Activated naive CD4-positive, alpha-beta T cell treated with anti-CD3 and anti-CD28 coated beads, Interleukin-2, amount 10 ng/mL, durations not matched to agents 7 days and 5 days (primary cell): ENCODE measurements around the gene C8G.

Source experiments
- CTCF ChIA-PET: fragments of 350-600 bp; sonication (Branson Sonifier 250); formaldehyde crosslinking; loops from one replicate; lab custom pipeline; 2021; ENCODE audit warnings: antibody characterized with exemption; lab: Charles Lee
- DNase-seq: peaks from one replicate; pipeline ENCODE4 v3.0.0-alpha.2; 2020
- H3K27ac Mint-ChIP-seq: one replicate; pipeline ENCODE4 v1.8.0; 2021; ENCODE audit warnings: mild to moderate bottlenecking, moderate library complexity, mixed read lengths
- H3K27me3 Mint-ChIP-seq: one replicate; pipeline ENCODE4 v1.8.0; 2021; ENCODE audit warnings: mild to moderate bottlenecking, mixed read lengths
- H3K36me3 Mint-ChIP-seq: one replicate; pipeline ENCODE4 v1.8.0; 2021; ENCODE audit warnings: mixed read lengths
- H3K4me1 Mint-ChIP-seq: one replicate; pipeline ENCODE4 v1.8.0; 2021; ENCODE audit warnings: mixed read lengths
- H3K4me3 Mint-ChIP-seq: one replicate; pipeline ENCODE4 v1.8.0; 2021; ENCODE audit warnings: mild to moderate bottlenecking, moderate library complexity, mixed read lengths
- H3K9me3 Mint-ChIP-seq: one replicate; pipeline ENCODE4 v1.8.0; 2021; ENCODE audit warnings: mixed read lengths

Gene C8G

DNA sequence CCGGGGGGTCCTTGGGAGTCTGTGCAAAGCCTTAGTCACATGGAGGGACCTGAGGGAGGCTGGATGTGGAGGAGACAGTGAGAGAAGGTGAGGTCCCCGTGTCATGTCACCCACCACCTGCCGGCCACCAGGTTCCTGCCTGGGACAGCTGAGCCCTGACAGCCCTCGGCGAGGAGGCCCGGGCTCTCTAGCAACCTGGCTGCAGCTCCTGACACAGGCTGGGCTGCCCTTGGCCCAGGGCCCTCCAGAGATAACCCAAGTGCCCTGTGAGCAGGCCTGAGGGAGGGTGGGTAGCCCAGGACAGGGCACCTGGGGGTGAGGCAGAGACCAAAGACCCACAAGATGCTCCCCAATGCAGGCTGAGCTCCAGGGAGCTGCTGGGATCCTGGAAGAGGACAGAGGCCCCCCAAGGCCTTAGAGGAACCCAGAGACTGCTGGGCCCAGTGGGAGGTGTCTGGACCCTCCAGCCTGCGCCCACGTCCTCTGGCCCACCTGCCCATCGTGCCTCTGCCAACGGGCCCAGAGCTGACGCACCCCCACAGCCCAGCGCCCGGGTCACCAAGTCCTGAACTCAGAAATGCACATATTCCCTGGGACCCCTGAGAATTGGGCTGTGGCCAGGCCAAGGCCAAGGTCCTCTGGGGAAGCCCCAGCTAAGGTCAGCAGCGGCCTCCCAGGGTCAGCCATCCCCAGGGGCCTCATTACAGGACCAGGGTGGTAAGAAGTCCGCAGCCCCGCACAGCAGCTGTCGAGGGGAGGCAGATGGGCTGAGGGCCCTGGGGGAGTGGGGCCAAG is 23.5 kb downstream of the C8G start:
- H3K27me3 Mint-ChIP-seq, result peaks cover 26% of the 10 kb centered on the region
- H3K9me3 Mint-ChIP-seq, result no peaks in the 10 kb centered on the region
- CTCF ChIA-PET, result interaction anchor here (0.8 to 1.0 kb wide), 2 partner anchors 18 to 126 kb away, joined by 3 read pairs; partner anchors contain the start of gene AJM1
- H3K4me3 Mint-ChIP-seq, result no peak overlapping the region
- no peaks in the 10 kb centered on the region for H3K36me3 Mint-ChIP-seq
- H3K27ac Mint-ChIP-seq, result no peak overlapping the region
- no peak for DNase-seq
- H3K4me1 Mint-ChIP-seq, result peaks cover 22% of the 10 kb centered on the region

- Mint-ChIP-seq H3K27ac (no peak overlapping the region), H3K27me3 (peaks cover 30% of the 10 kb centered on the region), H3K4me1 (peaks cover 25% of the 10 kb centered on the region), H3K4me3 (no peak overlapping the region), H3K36me3 (no peaks in the 10 kb centered on the region), H3K9me3 (no peaks in the 10 kb centered on the region)
- DNase-seq, result no peak
- CTCF ChIA-PET, result interaction anchor here (0.8 to 1.0 kb wide), 2 partner anchors 18 to 127 kb away, joined by 3 read pairs; partner anchors contain the start of gene AJM1
Observed at GRCh38 chr9:136969150-136969549, 24.1 kb downstream of the C8G start.

DNA sequence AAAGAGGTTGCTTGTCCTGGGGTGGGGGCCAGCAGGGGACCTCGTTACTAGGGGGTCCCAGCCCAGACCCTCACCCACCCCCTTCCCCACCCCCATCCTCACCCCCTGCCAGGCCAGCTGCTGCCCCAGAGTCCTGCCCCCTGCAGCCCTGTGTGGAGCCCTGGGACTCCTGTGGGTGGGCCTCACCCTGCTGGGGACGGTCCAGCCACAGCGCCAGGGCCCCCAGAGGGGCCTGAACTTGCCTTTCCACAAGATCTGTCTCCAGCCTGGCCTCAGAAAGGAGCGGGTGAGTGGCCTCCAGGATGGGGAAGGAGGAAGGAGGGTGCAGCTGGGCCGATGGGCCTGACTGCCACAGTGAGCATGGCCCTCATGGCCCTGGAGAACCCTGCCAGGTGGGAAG is 24.7 kb downstream of the C8G start:
- H3K4me1 Mint-ChIP-seq, result peaks cover 25% of the 10 kb centered on the region
- no peaks in the 10 kb centered on the region for H3K36me3 Mint-ChIP-seq
- no peaks in the 10 kb centered on the region for H3K9me3 Mint-ChIP-seq
- peaks cover 24% of the 10 kb centered on the region for H3K27me3 Mint-ChIP-seq
- no peak overlapping the region for H3K27ac Mint-ChIP-seq
- no peak for DNase-seq
- CTCF ChIA-PET, result interaction anchor here (1.0 to 1.1 kb wide), 2 partner anchors 19 to 59 kb away, joined by 3 to 4 read pairs; no protein-coding TSS in a partner anchor
- H3K4me3 Mint-ChIP-seq, result no peak overlapping the region

DNA sequence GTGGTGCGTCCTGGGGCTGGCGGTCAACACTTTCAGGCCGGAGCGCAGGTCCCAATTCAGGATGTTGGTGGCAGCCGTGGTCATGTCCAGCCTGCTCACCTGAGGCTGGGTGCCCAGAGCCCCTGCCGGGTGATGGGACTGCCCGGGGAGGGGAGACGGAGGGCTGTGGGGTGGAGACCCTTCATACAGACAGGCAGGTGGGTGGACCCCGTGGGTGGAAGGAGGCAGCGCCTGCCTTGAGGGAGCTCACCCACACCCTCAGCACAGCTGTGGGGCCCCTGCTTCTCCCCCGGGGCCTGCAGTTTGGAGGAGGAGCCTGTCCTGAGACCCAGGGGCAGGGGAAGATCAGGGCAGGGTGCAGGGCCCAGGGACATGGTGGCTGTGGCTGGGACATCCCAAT is 25.3 kb downstream of the C8G start:
- H3K27me3 Mint-ChIP-seq, result peaks cover 27% of the 10 kb centered on the region
- H3K27ac Mint-ChIP-seq, result no peak overlapping the region
- no peaks in the 10 kb centered on the region for H3K9me3 Mint-ChIP-seq
- H3K4me1 Mint-ChIP-seq, result peaks cover 27% of the 10 kb centered on the region
- no peaks in the 10 kb centered on the region for H3K36me3 Mint-ChIP-seq
- no peak for DNase-seq
- CTCF ChIA-PET, result interaction anchor here (0.7 to 1.1 kb wide), 2 partner anchors 11 to 59 kb away, joined by 3 to 4 read pairs; no protein-coding TSS in a partner anchor
- no peak overlapping the region for H3K4me3 Mint-ChIP-seq

DNA sequence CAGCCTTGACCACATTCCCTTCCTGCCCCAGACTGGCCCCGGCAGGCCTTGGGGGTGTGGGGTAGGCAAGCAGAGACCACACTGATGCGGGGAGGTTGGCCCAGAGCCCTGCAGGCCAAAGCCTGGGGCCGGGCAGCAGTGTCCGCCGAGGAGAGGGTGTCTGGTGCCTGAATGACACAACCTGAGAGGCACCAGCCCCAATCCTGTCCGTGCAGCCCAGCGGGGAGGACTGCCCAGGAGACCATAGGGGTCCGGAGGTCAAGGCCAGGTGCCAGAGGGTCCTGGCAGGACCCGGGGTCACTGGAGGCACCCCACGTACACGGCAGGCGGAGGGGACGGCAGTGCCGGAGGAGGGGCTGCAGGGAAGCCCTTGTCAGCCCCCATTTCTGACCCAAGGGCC is 26.7 kb downstream of the C8G start:
- Mint-ChIP-seq H3K9me3 (no peaks in the 10 kb centered on the region), H3K27ac (no peak overlapping the region), H3K4me1 (peaks cover 26% of the 10 kb centered on the region), H3K27me3 (peaks cover 29% of the 10 kb centered on the region), H3K4me3 (no peak overlapping the region), H3K36me3 (no peaks in the 10 kb centered on the region)
- CTCF ChIA-PET, result no interaction called here
- no peak for DNase-seq

DNA sequence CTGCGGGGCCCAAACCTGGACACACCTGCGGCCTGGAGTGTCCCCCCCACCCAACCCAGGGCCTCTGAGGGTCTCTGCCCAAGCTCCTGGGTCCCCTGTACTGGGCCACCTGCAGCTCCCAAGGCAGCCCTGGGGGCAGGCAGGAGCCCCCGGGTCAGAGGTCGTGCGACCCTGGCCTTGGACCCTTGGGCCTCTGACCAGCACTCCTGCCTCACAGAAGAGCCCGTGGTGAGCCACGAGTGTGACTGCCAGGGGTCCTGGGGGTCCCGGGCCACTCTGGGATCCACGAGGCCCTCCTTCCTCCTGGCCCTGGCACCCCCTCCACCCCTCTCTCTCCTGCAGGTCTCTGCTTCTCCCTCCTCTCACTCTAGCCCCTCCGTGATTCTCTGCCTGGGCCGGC is 27.3 kb downstream of the C8G start:
- DNase-seq, result no peak
- no peaks in the 10 kb centered on the region for H3K9me3 Mint-ChIP-seq
- CTCF ChIA-PET, result no interaction called here
- H3K27ac Mint-ChIP-seq, result no peak overlapping the region
- H3K36me3 Mint-ChIP-seq, result no peaks in the 10 kb centered on the region
- peaks cover 26% of the 10 kb centered on the region for H3K4me1 Mint-ChIP-seq
- H3K4me3 Mint-ChIP-seq, result no peak overlapping the region
- peaks cover 35% of the 10 kb centered on the region for H3K27me3 Mint-ChIP-seq

GRCh38 chr9:136972743-136973142 is 27.7 kb downstream of the C8G start:
- no peak for DNase-seq

DNA sequence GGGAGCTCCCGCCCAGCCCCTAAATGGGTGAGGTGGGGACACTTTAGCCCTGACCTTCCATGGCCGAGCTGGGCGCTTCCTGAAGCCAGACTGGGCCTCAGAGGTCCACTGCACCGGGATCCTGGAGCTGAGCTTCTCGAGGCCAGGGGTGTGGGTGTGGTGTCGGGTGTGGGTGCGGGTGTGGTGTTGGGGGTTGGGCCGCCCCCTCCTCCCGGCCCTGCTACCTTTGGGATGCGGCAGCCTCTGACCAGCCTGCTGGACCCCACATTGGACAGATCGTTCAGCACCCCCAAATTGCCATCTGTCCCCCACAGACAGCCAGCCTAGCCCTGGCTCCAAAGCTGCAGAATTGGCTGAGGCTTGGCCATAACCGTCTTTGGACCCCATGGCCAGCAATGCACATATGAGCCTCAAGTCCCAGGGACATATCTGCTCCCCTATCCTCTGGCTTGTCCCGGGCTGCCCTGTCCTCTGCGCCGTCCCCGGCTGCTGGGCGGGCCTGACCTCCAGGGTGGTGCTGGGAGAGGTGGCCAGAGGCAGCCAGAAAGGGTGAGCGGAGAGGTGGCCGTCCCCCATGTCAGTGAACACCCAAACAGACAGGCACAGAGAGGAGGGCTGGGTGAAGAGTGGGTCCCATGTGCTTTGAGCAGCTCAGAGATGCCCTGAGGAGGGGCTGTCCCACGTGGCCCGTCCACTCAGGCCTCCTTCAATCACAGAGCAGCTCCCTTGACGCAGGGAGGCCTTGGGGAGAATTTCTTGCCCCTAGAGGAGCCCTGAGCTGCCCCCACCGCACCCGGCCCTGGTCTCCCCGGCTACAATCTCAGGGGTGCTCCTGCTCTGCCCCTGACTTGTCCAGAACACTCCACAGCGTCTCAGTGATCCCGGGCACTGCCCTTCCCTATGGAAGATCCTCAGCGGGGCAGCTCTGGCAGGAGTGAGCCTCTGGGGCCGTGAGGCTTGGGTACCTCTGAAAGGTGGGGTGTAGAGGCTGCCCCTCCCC is 28.9 kb downstream of the C8G start:
- Mint-ChIP-seq H3K4me1 (peaks cover 26% of the 10 kb centered on the region), H3K27me3 (peaks cover 41% of the 10 kb centered on the region), H3K27ac (no peak overlapping the region), H3K36me3 (no peaks in the 10 kb centered on the region), H3K4me3 (no peak overlapping the region), H3K9me3 (no peaks in the 10 kb centered on the region)
- CTCF ChIA-PET, result interaction anchor here (1.3 to 3.4 kb wide), 4 partner anchors 15 to 62 kb away, joined by 3 to 25 read pairs (median 4); partner anchors contain the start of gene ABCA2
- no peak for DNase-seq

More at GRCh38 chr9:136972743-136973142, 27.7 kb downstream of the C8G start:
- Mint-ChIP-seq H3K9me3 (no peaks in the 10 kb centered on the region), H3K27ac (no peak overlapping the region), H3K4me3 (no peak overlapping the region), H3K4me1 (peaks cover 26% of the 10 kb centered on the region), H3K27me3 (peaks cover 39% of the 10 kb centered on the region), H3K36me3 (no peaks in the 10 kb centered on the region)
- CTCF ChIA-PET, result no interaction called here

GRCh38 chr9:136974817-136975535 is 29.9 kb downstream of the C8G start:
- CTCF ChIA-PET, result interaction anchor here (0.7 to 3.4 kb wide), 6 partner anchors 16 to 61 kb away, joined by 3 to 25 read pairs (median 3); partner anchors contain the start of genes ABCA2 and PAXX
- Mint-ChIP-seq H3K9me3 (no peaks in the 10 kb centered on the region), H3K4me3 (peak overlapping the region; percentile 58), H3K27me3 (peaks cover 46% of the 10 kb centered on the region), H3K27ac (peak overlapping the region; percentile 73), H3K4me1 (peaks cover 26% of the 10 kb centered on the region), H3K36me3 (no peaks in the 10 kb centered on the region)
- DNase-seq, result peak; percentile 45

DNA sequence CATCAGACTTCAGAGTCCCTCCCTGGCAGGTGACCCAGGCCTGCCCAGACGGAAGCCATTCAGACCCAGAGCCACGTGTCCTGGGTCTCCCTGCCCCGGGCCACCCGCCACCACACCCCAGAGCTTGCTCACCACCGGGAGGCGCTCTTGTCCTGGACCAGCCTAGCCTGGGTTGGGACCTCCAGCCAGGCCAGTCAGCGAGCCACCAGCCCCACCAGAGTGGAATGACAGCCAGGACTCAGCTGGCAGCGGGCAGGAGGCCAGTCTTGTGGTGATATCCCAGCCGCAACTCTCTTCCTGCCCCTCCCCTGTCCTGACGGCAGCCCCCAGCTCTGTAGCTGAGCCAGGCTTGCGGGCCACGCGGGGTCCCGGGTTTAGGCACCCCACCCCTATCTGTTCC is 30.6 kb downstream of the C8G start:
- DNase-seq, result peak; percentile 59
- Mint-ChIP-seq H3K27me3 (peaks cover 51% of the 10 kb centered on the region), H3K9me3 (no peaks in the 10 kb centered on the region), H3K36me3 (no peaks in the 10 kb centered on the region), H3K27ac (peak overlapping the region; percentile 73), H3K4me3 (peak overlapping the region; percentile 58), H3K4me1 (peaks cover 26% of the 10 kb centered on the region)
- CTCF ChIA-PET, result interaction anchor here (0.7 to 3.4 kb wide), 7 partner anchors 10 to 60 kb away, joined by 3 to 25 read pairs (median 3); partner anchors contain the start of gene PAXX

GRCh38 chr9:136977223-136977622 is 32.2 kb downstream of the C8G start, which contains the start of gene PTGDS:
Gene PTGDS (plus strand): TSS chr9:136977504. CDS start chr9:136977579, 75 bp downstream.
- Mint-ChIP-seq H3K4me3 (peak within 1 kb of the TSS; percentile 44), H3K9me3 (no peaks in the 10 kb centered on the region), H3K27ac (peak within 1 kb of the TSS; percentile 11), H3K27me3 (peaks cover 65% of the 10 kb centered on the region), H3K36me3 (no peaks in the 10 kb centered on the region), H3K4me1 (peaks cover 26% of the 10 kb centered on the region)
- no peak for DNase-seq
- CTCF ChIA-PET, result no interaction called here

DNA sequence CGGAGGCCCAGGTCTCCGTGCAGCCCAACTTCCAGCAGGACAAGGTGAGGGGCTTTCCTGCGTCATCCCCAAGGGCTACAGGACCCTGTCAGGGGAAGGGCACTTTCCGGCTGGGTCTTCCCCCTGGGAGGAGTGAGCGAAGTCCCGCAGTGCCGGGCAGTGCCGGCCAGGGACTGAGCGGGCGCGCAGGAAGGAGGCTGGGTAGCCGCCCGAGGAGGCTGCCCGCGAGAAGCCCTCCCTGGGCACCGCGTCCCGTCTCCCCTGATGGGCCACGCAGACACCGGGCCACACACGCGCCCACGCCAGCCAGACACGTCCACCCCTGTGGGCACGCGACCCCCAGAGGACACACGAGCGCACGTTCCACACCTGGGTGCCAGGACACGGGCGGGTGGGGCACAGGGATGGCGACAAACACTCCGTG is 32.6 kb downstream of the C8G start:
- Mint-ChIP-seq H3K4me3 (no peak overlapping the region), H3K27me3 (peaks cover 70% of the 10 kb centered on the region), H3K36me3 (no peaks in the 10 kb centered on the region), H3K27ac (no peak overlapping the region), H3K4me1 (peaks cover 26% of the 10 kb centered on the region), H3K9me3 (no peaks in the 10 kb centered on the region)
- DNase-seq, result no peak
- CTCF ChIA-PET, result interaction anchor here (1.0 to 2.7 kb wide), 2 partner anchors 52 to 135 kb away, joined by 3 to 7 read pairs; partner anchors contain the start of gene AJM1
